ENCODE data around the gene DLG1.
A peak's percentile ranks its signal among the peaks of the same experiment; 100 is the strongest.
"Not testable (repeated sequence)": the region's sequence is repeated elsewhere in the genome, so short reads cannot be mapped to it uniquely, and the experiment has no call there.

DLG1 gene

GRCh38 chr3:197206913-197207312, 91.5 kb downstream of the DLG1 start:
- H3K9me3 Mint-ChIP-seq = peaks cover 9% of the 10 kb centered on the region
- H3K36me3 Mint-ChIP-seq (ENCODE audit: low read depth) = peaks cover 11% of the 10 kb centered on the region
- H3K4me1 Mint-ChIP-seq (ENCODE audit: low read depth) = peaks cover 78% of the 10 kb centered on the region
- no peaks in the 10 kb centered on the region for H3K27me3 Mint-ChIP-seq
- no peak overlapping the region for H3K4me3 Mint-ChIP-seq
- H3K27ac Mint-ChIP-seq = no peak overlapping the region
- DNase-seq = no peak

GRCh38 chr3:197205675-197206074, 92.7 kb downstream of the DLG1 start:
- no peak for DNase-seq
- no peak overlapping the region for H3K27ac Mint-ChIP-seq
- no peaks in the 10 kb centered on the region for H3K9me3 Mint-ChIP-seq
- peaks cover 75% of the 10 kb centered on the region for H3K4me1 Mint-ChIP-seq (ENCODE audit: low read depth)
- no peak overlapping the region for H3K4me3 Mint-ChIP-seq
- peaks cover 3% of the 10 kb centered on the region for H3K36me3 Mint-ChIP-seq (ENCODE audit: low read depth)
- no peaks in the 10 kb centered on the region for H3K27me3 Mint-ChIP-seq

- H3K4me1 Mint-ChIP-seq (ENCODE audit: low read depth) = peaks cover 77% of the 10 kb centered on the region
- H3K36me3 Mint-ChIP-seq (ENCODE audit: low read depth) = peaks cover 4% of the 10 kb centered on the region
- H3K27ac Mint-ChIP-seq = no peak overlapping the region
- H3K27me3 Mint-ChIP-seq = no peaks in the 10 kb centered on the region
- no peaks in the 10 kb centered on the region for H3K9me3 Mint-ChIP-seq
- no peak for DNase-seq
- no peak overlapping the region for H3K4me3 Mint-ChIP-seq
These were observed 93.1 kb downstream of the DLG1 start for GRCh38 chr3:197205265-197205664.

GRCh38 chr3:197204736-197205135, 93.7 kb downstream of the DLG1 start:
- no peak for DNase-seq
- Mint-ChIP-seq H3K27ac (no peak overlapping the region), H3K4me1 (ENCODE audit: low read depth) (peaks cover 73% of the 10 kb centered on the region), H3K4me3 (no peak overlapping the region), H3K27me3 (no peaks in the 10 kb centered on the region), H3K9me3 (no peaks in the 10 kb centered on the region), H3K36me3 (ENCODE audit: low read depth) (peaks cover 4% of the 10 kb centered on the region)

GRCh38 chr3:197203714-197204146, 94.7 kb downstream of the DLG1 start:
- no peaks in the 10 kb centered on the region for H3K9me3 Mint-ChIP-seq
- no peak overlapping the region for H3K27ac Mint-ChIP-seq
- no peak for DNase-seq
- no peaks in the 10 kb centered on the region for H3K27me3 Mint-ChIP-seq
- H3K4me3 Mint-ChIP-seq = no peak overlapping the region
- H3K36me3 Mint-ChIP-seq (ENCODE audit: low read depth) = peaks cover 4% of the 10 kb centered on the region
- H3K4me1 Mint-ChIP-seq (ENCODE audit: low read depth) = peaks cover 68% of the 10 kb centered on the region

GRCh38 chr3:197202694-197203093, 95.7 kb downstream of the DLG1 start:
- Mint-ChIP-seq H3K4me1 (ENCODE audit: low read depth) (peaks cover 62% of the 10 kb centered on the region), H3K4me3 (no peak overlapping the region), H3K27me3 (no peaks in the 10 kb centered on the region), H3K36me3 (ENCODE audit: low read depth) (peaks cover 2% of the 10 kb centered on the region), H3K27ac (no peak overlapping the region), H3K9me3 (no peaks in the 10 kb centered on the region)
- no peak for DNase-seq

GRCh38 chr3:197201791-197202452, 96.5 kb downstream of the DLG1 start:
- Mint-ChIP-seq H3K27ac (no peak overlapping the region), H3K27me3 (no peaks in the 10 kb centered on the region), H3K9me3 (no peaks in the 10 kb centered on the region), H3K4me3 (no peak overlapping the region), H3K4me1 (ENCODE audit: low read depth) (peaks cover 62% of the 10 kb centered on the region), H3K36me3 (ENCODE audit: low read depth) (peaks cover 2% of the 10 kb centered on the region)
- no peak for DNase-seq

- H3K9me3 Mint-ChIP-seq; H3K4me3 Mint-ChIP-seq; H3K27me3 Mint-ChIP-seq; H3K27ac Mint-ChIP-seq; DNase-seq; H3K36me3 Mint-ChIP-seq (ENCODE audit: low read depth): not testable (repeated sequence)
- H3K4me1 Mint-ChIP-seq (ENCODE audit: low read depth) = peaks cover 60% of the 10 kb centered on the region
These were observed 97.6 kb downstream of the DLG1 start for GRCh38 chr3:197200856-197201255.

GRCh38 chr3:197197334-197197733, 101.1 kb downstream of the DLG1 start:
- Mint-ChIP-seq H3K9me3 (no peaks in the 10 kb centered on the region), H3K27me3 (no peaks in the 10 kb centered on the region), H3K4me3 (no peak overlapping the region), H3K27ac (no peak overlapping the region), H3K36me3 (ENCODE audit: low read depth) (peaks cover 16% of the 10 kb centered on the region), H3K4me1 (ENCODE audit: low read depth) (peaks cover 30% of the 10 kb centered on the region)
- DNase-seq = no peak

GRCh38 chr3:197196192-197196591, 102.2 kb downstream of the DLG1 start:
- no peak overlapping the region for H3K27ac Mint-ChIP-seq
- no peak for DNase-seq
- H3K36me3 Mint-ChIP-seq (ENCODE audit: low read depth) = peaks cover 25% of the 10 kb centered on the region
- no peaks in the 10 kb centered on the region for H3K27me3 Mint-ChIP-seq
- no peaks in the 10 kb centered on the region for H3K9me3 Mint-ChIP-seq
- peaks cover 21% of the 10 kb centered on the region for H3K4me1 Mint-ChIP-seq (ENCODE audit: low read depth)
- no peak overlapping the region for H3K4me3 Mint-ChIP-seq

- Mint-ChIP-seq H3K27me3 (no peaks in the 10 kb centered on the region), H3K27ac (no peak overlapping the region), H3K4me1 (ENCODE audit: low read depth) (peaks cover 16% of the 10 kb centered on the region), H3K4me3 (no peak overlapping the region), H3K36me3 (ENCODE audit: low read depth) (peaks cover 28% of the 10 kb centered on the region), H3K9me3 (no peaks in the 10 kb centered on the region)
- no peak for DNase-seq
These were observed 103.1 kb downstream of the DLG1 start for GRCh38 chr3:197195326-197195725.

- peaks cover 29% of the 10 kb centered on the region for H3K36me3 Mint-ChIP-seq (ENCODE audit: low read depth)
- not testable (repeated sequence) for H3K9me3 Mint-ChIP-seq, H3K27ac Mint-ChIP-seq
These were observed 104.7 kb downstream of the DLG1 start for GRCh38 chr3:197193759-197194158.

GRCh38 chr3:197191897-197192296, 106.5 kb downstream of the DLG1 start:
- no peak overlapping the region for H3K4me3 Mint-ChIP-seq
- H3K36me3 Mint-ChIP-seq (ENCODE audit: low read depth) = peaks cover 29% of the 10 kb centered on the region
- DNase-seq = no peak
- H3K27me3 Mint-ChIP-seq = no peaks in the 10 kb centered on the region
- peaks cover 20% of the 10 kb centered on the region for H3K4me1 Mint-ChIP-seq (ENCODE audit: low read depth)
- H3K27ac Mint-ChIP-seq = no peak overlapping the region
- H3K9me3 Mint-ChIP-seq = no peaks in the 10 kb centered on the region

More at GRCh38 chr3:197193759-197194158, 104.7 kb downstream of the DLG1 start:
- peaks cover 25% of the 10 kb centered on the region for H3K4me1 Mint-ChIP-seq (ENCODE audit: low read depth)
- H3K4me3 Mint-ChIP-seq, H3K27me3 Mint-ChIP-seq, DNase-seq: not testable (repeated sequence)

GRCh38 chr3:197189623-197190022, 108.8 kb downstream of the DLG1 start:
- no peak for DNase-seq
- peak overlapping the region; percentile 72 for H3K27ac Mint-ChIP-seq

GRCh38 chr3:197188963-197189362, 109.4 kb downstream of the DLG1 start:
- Mint-ChIP-seq H3K4me1 (ENCODE audit: low read depth) (peaks cover 18% of the 10 kb centered on the region), H3K27ac (no peak overlapping the region), H3K9me3 (no peaks in the 10 kb centered on the region), H3K27me3 (no peaks in the 10 kb centered on the region), H3K36me3 (ENCODE audit: low read depth) (peaks cover 23% of the 10 kb centered on the region), H3K4me3 (no peak overlapping the region)
- no peak for DNase-seq

More at GRCh38 chr3:197189623-197190022, 108.8 kb downstream of the DLG1 start:
- Mint-ChIP-seq H3K4me3 (no peak overlapping the region), H3K36me3 (ENCODE audit: low read depth) (peaks cover 23% of the 10 kb centered on the region), H3K27me3 (no peaks in the 10 kb centered on the region), H3K4me1 (ENCODE audit: low read depth) (peaks cover 18% of the 10 kb centered on the region), H3K9me3 (no peaks in the 10 kb centered on the region)

Data from activated T-cell treated with anti-CD3 and anti-CD28 coated beads, Interleukin-2, amount 50 U/mL, for 24 hours (primary cell).